Activated T-helper 1 cell treated with anti-CD3 and anti-CD28 coated beads, Interleukin-12 subunit alpha, Interleukin-12 subunit beta, Interleukin-2, Interleukin-4 antibody, amounts not matched to agents 30 ng/mL and 10 ng/mL and 1 ng/mL, durations not matched to agents 14 hours and 24 hours and 36 hours (primary cell): Measurements from ENCODE around the gene ABCA7. TPM values are rescaled to one million over a fixed set of nuclear protein-coding genes. Genes with fewer than 3 reads are reported as not detected.

ENCODE experiments used
- DNase-seq: peaks from one replicate; pipeline ENCODE4 v3.0.0; 2021; ENCODE audit warnings: low spot score
- H3K27ac Mint-ChIP-seq: one replicate; pipeline ENCODE4 v1.8.0; 2021; ENCODE audit warnings: mild to moderate bottlenecking, mixed read lengths
- H3K27me3 Mint-ChIP-seq: one replicate; pipeline ENCODE4 v1.8.0; 2022; ENCODE audit warnings: mild to moderate bottlenecking, moderate library complexity, mixed read lengths; ENCODE audit not compliant: insufficient read depth
- H3K36me3 Mint-ChIP-seq: one replicate; pipeline ENCODE4 v1.8.0; 2021; ENCODE audit warnings: low read depth, mixed read lengths
- H3K4me1 Mint-ChIP-seq: one replicate; pipeline ENCODE4 v1.8.0; 2021; ENCODE audit warnings: low read depth, mixed read lengths
- H3K4me3 Mint-ChIP-seq: one replicate; pipeline ENCODE4 v1.8.0; 2021; ENCODE audit warnings: mild to moderate bottlenecking, moderate library complexity, mixed read lengths
- H3K9me3 Mint-ChIP-seq: one replicate; pipeline ENCODE4 v1.8.0; 2021; ENCODE audit warnings: mixed read lengths
- intact Hi-C: fragments of 100-400 bp; cut with micrococcal nuclease; formaldehyde crosslinking; loops from one replicate; pipeline ENCODE4 v1.15.1; 2024
- total RNA-seq: library from RNA; stranded (reverse); gene quantifications from 2 replicates; pipeline ENCODE4 v1.2.3, GENCODE V29; 2022

The ABCA7 gene
- total RNA-seq, 1 donor from 2014 or later = 15.8 TPM

DNA sequence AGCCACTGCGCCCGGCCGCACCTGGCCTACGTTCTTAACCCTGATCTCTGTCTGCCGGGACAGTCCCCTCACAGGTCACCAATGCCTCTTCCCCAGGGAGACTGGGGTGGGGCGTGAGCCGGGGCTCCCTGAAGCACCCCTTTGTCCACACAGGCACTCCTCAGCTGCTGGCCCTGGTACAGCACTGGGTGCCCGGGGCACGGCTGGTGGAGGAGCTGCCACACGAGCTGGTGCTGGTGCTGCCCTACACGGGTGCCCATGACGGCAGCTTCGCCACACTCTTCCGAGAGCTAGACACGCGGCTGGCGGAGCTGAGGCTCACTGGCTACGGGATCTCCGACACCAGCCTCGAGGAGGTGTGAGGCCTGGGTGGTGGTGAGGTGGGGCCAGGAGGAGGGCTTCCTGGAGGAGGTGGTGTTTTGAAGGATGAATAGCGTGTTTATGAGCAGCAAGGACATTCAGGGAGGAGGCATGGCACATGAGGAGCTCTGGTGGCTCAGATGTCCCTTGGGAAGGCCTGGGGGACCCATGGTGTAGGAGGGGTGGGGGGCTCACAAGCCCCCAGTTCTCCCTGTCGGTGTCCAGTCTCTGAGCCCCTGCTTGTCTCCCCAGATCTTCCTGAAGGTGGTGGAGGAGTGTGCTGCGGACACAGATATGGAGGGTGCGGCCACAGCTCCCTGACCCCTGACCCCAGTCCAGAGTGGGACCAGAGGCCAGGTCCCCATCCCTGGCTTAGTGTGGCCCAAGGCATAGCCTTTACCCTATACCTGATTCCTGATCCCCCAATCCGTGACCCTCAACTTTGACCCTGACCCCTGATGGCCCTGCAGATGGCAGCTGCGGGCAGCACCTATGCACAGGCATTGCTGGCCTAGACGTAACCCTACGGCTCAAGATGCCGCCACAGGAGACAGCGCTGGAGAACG, 13.5 kb downstream of the ABCA7 start:
- Mint-ChIP-seq H3K9me3 (no peaks in the 10 kb centered on the region), H3K4me3 (no peak overlapping the region), H3K27me3 (no peaks in the 10 kb centered on the region), H3K4me1 (peaks cover 19% of the 10 kb centered on the region), H3K36me3 (peaks cover 13% of the 10 kb centered on the region), H3K27ac (no peak overlapping the region)
- intact Hi-C loops = no loop called here
- no peak for DNase-seq

- no peak overlapping the region for H3K27ac Mint-ChIP-seq
- no peak for DNase-seq
- no peaks in the 10 kb centered on the region for H3K27me3 Mint-ChIP-seq
- peaks cover 19% of the 10 kb centered on the region for H3K4me1 Mint-ChIP-seq
- peaks cover 13% of the 10 kb centered on the region for H3K36me3 Mint-ChIP-seq
- H3K9me3 Mint-ChIP-seq = no peaks in the 10 kb centered on the region
- intact Hi-C loops = no loop called here
- H3K4me3 Mint-ChIP-seq = no peak overlapping the region
Observed at GRCh38 chr19:1054102-1055027, 14.5 kb downstream of the ABCA7 start.

DNA sequence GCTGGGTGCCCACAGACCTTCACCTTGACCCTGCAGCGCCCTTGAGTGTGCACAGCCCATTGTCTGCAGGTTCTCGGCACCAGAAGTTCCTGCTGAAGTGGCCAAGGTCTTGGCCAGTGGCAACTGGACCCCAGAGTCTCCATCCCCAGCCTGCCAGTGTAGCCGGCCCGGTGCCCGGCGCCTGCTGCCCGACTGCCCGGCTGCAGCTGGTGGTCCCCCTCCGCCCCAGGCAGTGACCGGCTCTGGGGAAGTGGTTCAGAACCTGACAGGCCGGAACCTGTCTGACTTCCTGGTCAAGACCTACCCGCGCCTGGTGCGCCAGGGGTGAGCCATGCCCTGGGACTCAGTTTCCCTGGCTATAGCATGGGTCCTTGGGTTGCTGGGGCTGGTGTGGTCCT, 15.1 kb downstream of the ABCA7 start:
- peaks cover 19% of the 10 kb centered on the region for H3K4me1 Mint-ChIP-seq
- H3K9me3 Mint-ChIP-seq = no peaks in the 10 kb centered on the region
- intact Hi-C loops = no loop called here

GRCh38 chr19:1055886-1056620, 16.1 kb downstream of the ABCA7 start:
- Mint-ChIP-seq H3K4me3 (no peak overlapping the region), H3K9me3 (no peaks in the 10 kb centered on the region), H3K4me1 (peaks cover 19% of the 10 kb centered on the region), H3K27ac (no peak overlapping the region), H3K36me3 (peaks cover 13% of the 10 kb centered on the region), H3K27me3 (no peaks in the 10 kb centered on the region)
- DNase-seq = no peak
- intact Hi-C loops = no loop called here

More for the DNA sequence above, 15.1 kb downstream of the ABCA7 start:
- Mint-ChIP-seq H3K27me3 (no peaks in the 10 kb centered on the region), H3K27ac (no peak overlapping the region), H3K36me3 (peaks cover 13% of the 10 kb centered on the region), H3K4me3 (no peak overlapping the region)
- DNase-seq = no peak

DNA sequence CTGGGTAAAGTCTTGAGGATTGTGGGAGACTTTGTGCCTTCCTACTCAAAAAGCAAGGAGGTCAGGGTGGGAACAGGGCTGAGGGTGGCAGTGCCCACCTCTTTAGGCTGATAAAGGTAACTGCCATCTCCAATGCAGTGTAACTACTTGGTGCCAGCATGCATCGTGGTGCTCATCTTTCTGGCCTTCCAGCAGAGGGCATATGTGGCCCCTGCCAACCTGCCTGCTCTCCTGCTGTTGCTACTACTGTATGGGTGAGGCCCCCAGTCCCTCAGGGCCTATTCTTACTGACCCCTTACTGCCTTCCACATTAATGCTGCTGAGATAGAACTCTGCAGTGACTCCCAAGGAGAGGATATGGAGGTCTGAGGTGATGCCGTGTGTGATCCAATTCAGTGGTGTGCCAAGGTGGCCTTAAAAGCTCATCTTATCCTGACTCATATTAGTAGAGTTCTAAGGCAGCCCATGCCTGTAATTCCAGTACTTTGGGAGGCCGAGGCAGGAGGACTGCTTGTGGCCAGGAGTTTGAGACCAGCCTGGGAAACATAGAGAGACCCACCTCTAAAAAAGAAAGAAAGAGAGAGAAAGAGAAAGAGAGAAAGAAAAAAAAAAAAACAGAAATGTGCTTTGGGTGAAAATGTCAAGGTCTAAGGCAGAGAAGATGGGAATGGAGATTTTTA, 17.4 kb downstream of the ABCA7 start:
- intact Hi-C loops = no loop called here
- no peak overlapping the region for H3K4me3 Mint-ChIP-seq
- H3K36me3 Mint-ChIP-seq = peaks cover 13% of the 10 kb centered on the region

DNA sequence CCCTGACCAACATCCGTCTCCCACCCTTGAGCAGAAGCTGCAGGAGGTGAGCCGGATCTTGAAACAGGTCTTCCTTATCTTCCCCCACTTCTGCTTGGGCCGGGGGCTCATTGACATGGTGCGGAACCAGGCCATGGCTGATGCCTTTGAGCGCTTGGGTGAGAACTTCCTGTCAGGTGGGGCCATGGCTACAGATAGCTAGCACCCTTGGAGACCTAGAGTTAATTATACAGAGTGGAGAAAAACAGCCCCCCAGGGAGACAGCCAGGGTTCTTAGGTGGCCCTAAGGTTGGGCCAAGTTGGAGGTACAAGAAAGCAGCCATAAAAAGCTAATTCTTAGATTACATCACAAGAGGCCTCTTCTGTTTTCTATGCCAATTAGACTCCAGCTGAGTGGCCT, 18.2 kb downstream of the ABCA7 start:
- Mint-ChIP-seq H3K36me3 (peaks cover 13% of the 10 kb centered on the region), H3K4me1 (peaks cover 15% of the 10 kb centered on the region), H3K9me3 (no peaks in the 10 kb centered on the region), H3K27me3 (no peaks in the 10 kb centered on the region), H3K4me3 (no peak overlapping the region), H3K27ac (no peak overlapping the region)
- intact Hi-C loops = no loop called here
- DNase-seq = no peak

More for the DNA sequence above, 17.4 kb downstream of the ABCA7 start:
- H3K9me3 Mint-ChIP-seq = no peaks in the 10 kb centered on the region
- no peaks in the 10 kb centered on the region for H3K27me3 Mint-ChIP-seq
- no peak for DNase-seq
- no peak overlapping the region for H3K27ac Mint-ChIP-seq
- peaks cover 19% of the 10 kb centered on the region for H3K4me1 Mint-ChIP-seq

- Mint-ChIP-seq H3K27ac (no peak overlapping the region), H3K4me1 (peaks cover 18% of the 10 kb centered on the region), H3K4me3 (no peak overlapping the region), H3K9me3 (no peaks in the 10 kb centered on the region), H3K36me3 (peaks cover 11% of the 10 kb centered on the region), H3K27me3 (no peaks in the 10 kb centered on the region)
- DNase-seq = no peak
- intact Hi-C loops = no loop called here
Observed at GRCh38 chr19:1060689-1061088, 20.8 kb downstream of the ABCA7 start.

DNA sequence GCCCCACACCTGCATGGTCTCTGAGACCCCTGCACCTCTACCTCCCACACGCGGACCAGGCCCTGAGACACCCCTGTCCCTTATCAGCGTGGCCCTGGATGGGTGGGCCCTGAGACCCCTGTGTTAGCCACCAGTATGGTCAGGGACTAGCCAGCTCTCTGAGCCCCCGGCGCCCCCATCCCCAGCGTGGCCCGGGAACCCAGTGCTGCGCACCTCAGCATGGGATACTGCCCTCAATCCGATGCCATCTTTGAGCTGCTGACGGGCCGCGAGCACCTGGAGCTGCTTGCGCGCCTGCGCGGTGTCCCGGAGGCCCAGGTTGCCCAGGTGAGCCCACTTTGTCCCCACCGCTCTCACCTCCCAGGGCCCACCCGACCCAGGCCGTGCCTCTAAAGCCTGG, 22.1 kb downstream of the ABCA7 start:
- H3K36me3 Mint-ChIP-seq = peaks cover 5% of the 10 kb centered on the region

GRCh38 chr19:1062387-1063029, 22.6 kb downstream of the ABCA7 start:
- H3K4me3 Mint-ChIP-seq = no peak overlapping the region
- no peak overlapping the region for H3K27ac Mint-ChIP-seq
- no peak for DNase-seq
- H3K36me3 Mint-ChIP-seq = peaks cover 3% of the 10 kb centered on the region
- H3K4me1 Mint-ChIP-seq = peaks cover 14% of the 10 kb centered on the region
- H3K9me3 Mint-ChIP-seq = no peaks in the 10 kb centered on the region
- intact Hi-C loops = loop anchor here (1.0 kb wide), 4 partner anchors 20 to 190 kb away; partner anchors contain the start of gene ABCA7
- no peaks in the 10 kb centered on the region for H3K27me3 Mint-ChIP-seq

More for the DNA sequence above, 22.1 kb downstream of the ABCA7 start:
- no peak for DNase-seq
- intact Hi-C loops = loop anchor here (1.0 kb wide), 1 partner anchor 22 kb away; the partner anchor contains the start of gene ABCA7
- Mint-ChIP-seq H3K4me3 (no peak overlapping the region), H3K27me3 (no peaks in the 10 kb centered on the region), H3K4me1 (peaks cover 18% of the 10 kb centered on the region), H3K9me3 (no peaks in the 10 kb centered on the region), H3K27ac (no peak overlapping the region)

- Mint-ChIP-seq H3K9me3 (no peaks in the 10 kb centered on the region), H3K4me1 (peaks cover 7% of the 10 kb centered on the region), H3K27ac (no peak overlapping the region), H3K4me3 (no peak overlapping the region), H3K27me3 (no peaks in the 10 kb centered on the region), H3K36me3 (no peaks in the 10 kb centered on the region)
- intact Hi-C loops = loop anchor here (1.0 kb wide), 3 partner anchors 19 to 191 kb away; no protein-coding TSS in a partner anchor
- peak; percentile 70 for DNase-seq
Observed at GRCh38 chr19:1063030-1063908, 23.4 kb downstream of the ABCA7 start.
